NK-92 (cell line): Measurements from ENCODE around the gene NODAL.
A peak's percentile ranks its signal among the peaks of the same experiment; 100 is the strongest.
"Not testable (repeated sequence)": the region's sequence is repeated elsewhere in the genome, so short reads cannot be mapped to it uniquely, and the experiment has no call there.

ENCODE experiments used
- DNase-seq: peaks from one replicate; lab custom pipeline; 2025; ENCODE audit not compliant: unreplicated experiment; lab: John Stamatoyannopoulos, UW

Gene NODAL

GRCh38 chr10:70441161-70441894 lies at the start of gene NODAL:
Gene NODAL (minus strand): TSS chr10:70441681. CDS start chr10:70441667, 14 bp downstream.
- DNase-seq: no peak

GRCh38 chr10:70490142-70490541 lies 48.7 kb upstream of the NODAL start:
- no peak for DNase-seq

- DNase-seq: no peak
Measured at GRCh38 chr10:70487824-70488223, 46.3 kb upstream of the NODAL start.

- not testable (repeated sequence) for DNase-seq
Measured at GRCh38 chr10:70483872-70484271, 42.4 kb upstream of the NODAL start.

- DNase-seq: no peak
Measured at GRCh38 chr10:70482982-70483760, 41.7 kb upstream of the NODAL start.

GRCh38 chr10:70481831-70482530 lies 40.5 kb upstream of the NODAL start:
- DNase-seq: no peak

- DNase-seq: no peak
Measured at GRCh38 chr10:70481105-70481504, 39.6 kb upstream of the NODAL start.

- no peak for DNase-seq
Measured at GRCh38 chr10:70480239-70480861, 38.9 kb upstream of the NODAL start.

- no peak for DNase-seq
Measured at GRCh38 chr10:70479626-70480238, 38.3 kb upstream of the NODAL start.

- no peak for DNase-seq
Measured at GRCh38 chr10:70479165-70479581, 37.7 kb upstream of the NODAL start.

- no peak for DNase-seq
Measured at GRCh38 chr10:70478191-70479164, 37.0 kb upstream of the NODAL start, which contains the start of gene PALD1. Gene PALD1 (plus strand): TSS chr10:70478767. CDS start chr10:70525952, 47,185 bp downstream.

- DNase-seq: peak; percentile 6
Measured at GRCh38 chr10:70477661-70478162, 36.2 kb upstream of the NODAL start.

GRCh38 chr10:70476249-70477035 lies 35.0 kb upstream of the NODAL start:
- no peak for DNase-seq

- no peak for DNase-seq
Measured at GRCh38 chr10:70475661-70476060, 34.2 kb upstream of the NODAL start.

- no peak for DNase-seq
Measured at GRCh38 chr10:70474780-70475179, 33.3 kb upstream of the NODAL start.

GRCh38 chr10:70472799-70473454 lies 31.4 kb upstream of the NODAL start:
- no peak for DNase-seq

- DNase-seq: no peak
Measured at GRCh38 chr10:70466951-70467350, 25.5 kb upstream of the NODAL start.

GRCh38 chr10:70465832-70466231 lies 24.4 kb upstream of the NODAL start:
- no peak for DNase-seq
